Sigmoid colon (tissue), 3 donors: Measurements from ENCODE around the gene ZNF142.

Experiments used
- POLR2A ChIP-seq, 2 donors: fragments of 450-650 bp; IDR thresholded peaks; one replicate each; pipeline ENCODE4 v1.6.1; 2016; ENCODE audit warnings: antibody characterized with exemption in 2 of 2, mild to moderate bottlenecking in 2 of 2, moderate library complexity in 2 of 2
- TF ChIP-seq, protein P1 (sequence below), 4 experiments: fragments of 450-650 bp in 3 of 4; fragments of 200-600 bp in 1 of 4; IDR thresholded peaks; one replicate each; pipeline ENCODE4 v1.5.1; 2016 to 2019; ENCODE audit warnings: antibody characterized with exemption in 4 of 4, mild to moderate bottlenecking in 3 of 4, moderate library complexity in 2 of 4

GRCh38 chr2:218708086-218708485, 48.7 kb upstream of the ZNF142 start:
- TF ChIP-seq, protein P1, sequence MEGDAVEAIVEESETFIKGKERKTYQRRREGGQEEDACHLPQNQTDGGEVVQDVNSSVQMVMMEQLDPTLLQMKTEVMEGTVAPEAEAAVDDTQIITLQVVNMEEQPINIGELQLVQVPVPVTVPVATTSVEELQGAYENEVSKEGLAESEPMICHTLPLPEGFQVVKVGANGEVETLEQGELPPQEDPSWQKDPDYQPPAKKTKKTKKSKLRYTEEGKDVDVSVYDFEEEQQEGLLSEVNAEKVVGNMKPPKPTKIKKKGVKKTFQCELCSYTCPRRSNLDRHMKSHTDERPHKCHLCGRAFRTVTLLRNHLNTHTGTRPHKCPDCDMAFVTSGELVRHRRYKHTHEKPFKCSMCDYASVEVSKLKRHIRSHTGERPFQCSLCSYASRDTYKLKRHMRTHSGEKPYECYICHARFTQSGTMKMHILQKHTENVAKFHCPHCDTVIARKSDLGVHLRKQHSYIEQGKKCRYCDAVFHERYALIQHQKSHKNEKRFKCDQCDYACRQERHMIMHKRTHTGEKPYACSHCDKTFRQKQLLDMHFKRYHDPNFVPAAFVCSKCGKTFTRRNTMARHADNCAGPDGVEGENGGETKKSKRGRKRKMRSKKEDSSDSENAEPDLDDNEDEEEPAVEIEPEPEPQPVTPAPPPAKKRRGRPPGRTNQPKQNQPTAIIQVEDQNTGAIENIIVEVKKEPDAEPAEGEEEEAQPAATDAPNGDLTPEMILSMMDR (IDR thresholded peaks at IDR 0.05) = no peak
- no peak for TF ChIP-seq POLR2A (IDR thresholded peaks at IDR 0.05)
